ENCODE data around the gene DUSP5. TPM values are rescaled to one million over a fixed set of nuclear protein-coding genes. Genes with fewer than 3 reads are reported as not detected.
"Not testable (repeated sequence)": the region's sequence is repeated elsewhere in the genome, so short reads cannot be mapped to it uniquely, and the experiment has no call there.

The DUSP5 gene
- total RNA-seq, result 18.7 and 23.0 TPM in 2 replicates

GRCh38 chr10:110497438-110498086 is at the start of gene DUSP5:
Gene DUSP5, plus strand, starts transcription at chr10:110497907. Its CDS starts 215 bp downstream, at chr10:110498122.
- DNase-seq (ENCODE audit: low read depth in 2 of 2), result peak; percentile 96 to 97

GRCh38 chr10:110448682-110449418 is 48.9 kb upstream of the DUSP5 start:
- DNase-seq (ENCODE audit: low read depth in 2 of 2), result no peak

DNA sequence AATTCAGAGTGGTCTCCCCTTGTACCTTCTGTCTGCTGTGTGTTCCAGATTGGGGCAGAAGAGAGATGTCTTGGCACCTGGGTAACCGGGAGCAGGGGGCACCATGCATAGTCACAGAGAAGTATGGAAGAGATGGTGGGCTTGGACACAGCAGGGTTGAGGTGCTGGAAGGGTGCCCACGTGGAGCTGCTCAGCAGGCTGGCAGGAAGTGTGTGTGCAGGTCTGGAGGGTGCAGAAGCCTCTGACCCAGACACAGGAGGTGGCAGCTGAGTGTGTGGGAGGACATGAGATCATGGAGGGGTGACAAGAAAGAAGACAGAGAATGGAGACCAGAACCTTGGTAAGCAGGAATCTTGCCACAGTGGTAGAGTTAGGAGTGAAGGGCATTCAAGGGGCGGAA is 42.3 kb upstream of the DUSP5 start:
- DNase-seq (ENCODE audit: low read depth in 2 of 2), result no peak

- DNase-seq (ENCODE audit: low read depth in 2 of 2), result peak; percentile 44 to 68
Measured at GRCh38 chr10:110456046-110456445, 41.7 kb upstream of the DUSP5 start.

DNA sequence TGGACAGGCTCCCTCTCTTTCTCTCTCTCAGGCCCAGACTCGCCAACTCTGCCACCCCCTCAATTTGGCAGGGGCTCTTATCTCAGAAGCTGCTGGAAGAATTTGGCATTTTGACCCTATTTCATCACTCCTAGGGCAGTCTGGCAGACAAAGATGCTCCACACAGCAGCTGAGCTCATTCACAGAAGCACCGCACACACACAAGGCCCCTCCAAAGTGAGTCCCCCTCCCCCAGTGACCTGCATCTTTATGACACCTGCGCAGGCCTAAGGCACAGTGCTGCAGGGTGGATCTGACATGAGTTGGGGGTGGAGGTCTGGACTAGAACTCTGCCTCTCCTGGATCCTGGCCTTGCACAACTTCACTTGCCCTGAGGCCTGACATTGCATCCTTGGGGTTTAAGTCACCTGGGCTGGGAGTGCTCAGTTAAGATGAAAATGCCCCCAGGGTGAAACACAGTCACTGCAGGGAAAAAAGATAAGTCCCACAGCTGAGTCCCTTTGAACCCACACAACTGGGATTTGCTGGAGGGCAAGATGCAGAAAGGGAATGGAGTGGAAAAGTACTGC is 41.1 kb upstream of the DUSP5 start:
- DNase-seq (ENCODE audit: low read depth in 2 of 2), result peak in 1 of 2 donors; percentile 48

- DNase-seq (ENCODE audit: low read depth in 2 of 2), result no peak
Measured at GRCh38 chr10:110457851-110458250, 39.9 kb upstream of the DUSP5 start.

GRCh38 chr10:110458266-110458920 is 39.3 kb upstream of the DUSP5 start:
- DNase-seq (ENCODE audit: low read depth in 2 of 2), result peak; percentile 47 to 65

DNA sequence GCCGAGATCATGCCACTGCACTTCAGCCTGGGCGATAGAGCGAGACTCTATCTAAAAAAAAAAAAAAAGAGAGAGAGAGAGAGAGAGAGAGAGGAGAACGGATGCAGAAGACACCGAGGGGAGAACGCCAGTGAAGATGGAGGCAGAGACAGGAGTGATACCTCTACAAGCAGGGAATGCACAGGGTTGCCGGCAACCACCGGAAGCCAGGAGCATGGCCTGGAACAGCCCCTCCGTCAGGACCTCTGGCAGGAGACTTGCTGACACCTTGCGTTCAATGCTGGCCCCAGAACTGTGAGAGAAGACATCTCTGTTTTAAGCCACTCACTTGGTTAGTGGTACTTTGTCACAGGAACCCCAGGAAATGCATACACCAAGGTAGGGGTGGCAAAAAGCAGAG is 38.1 kb upstream of the DUSP5 start:
- DNase-seq (ENCODE audit: low read depth in 2 of 2), result peak in 1 of 2 donors; percentile 29

DNA sequence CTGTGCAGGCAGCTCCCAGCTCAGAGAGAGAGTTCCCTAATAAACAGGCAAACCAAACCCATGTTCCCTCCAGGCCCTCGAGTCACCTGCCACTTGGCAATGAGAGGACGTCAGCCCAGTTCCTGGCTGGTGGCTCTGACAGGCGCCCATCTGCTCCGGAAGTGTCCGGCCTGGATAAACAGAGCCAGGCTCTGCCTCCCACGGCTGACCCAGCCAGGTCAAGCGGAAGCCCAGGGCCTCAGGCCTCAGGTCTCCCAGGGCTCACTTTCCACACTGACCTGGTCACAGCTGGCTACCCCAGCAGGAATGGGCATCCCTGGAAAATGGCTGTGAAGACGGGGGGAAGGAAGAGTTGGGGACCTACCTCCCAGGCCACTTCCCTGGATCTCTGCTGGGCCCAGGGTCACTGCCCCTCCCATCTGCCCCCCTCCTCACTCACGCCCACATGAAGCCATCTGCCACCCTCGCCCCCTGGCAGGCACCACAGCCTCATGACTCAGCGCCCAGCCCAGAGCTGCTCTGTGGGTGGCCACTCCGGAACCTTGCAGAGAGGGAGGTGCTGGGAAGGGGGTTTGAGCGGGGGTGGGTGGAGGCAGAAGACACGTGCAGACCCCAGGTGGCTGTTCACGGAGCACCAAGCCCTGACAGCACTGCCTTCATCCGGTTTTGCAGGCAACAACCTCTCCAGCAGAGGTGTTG is 37.4 kb upstream of the DUSP5 start:
- DNase-seq (ENCODE audit: low read depth in 2 of 2), result peak; percentile 73 to 94

DNA sequence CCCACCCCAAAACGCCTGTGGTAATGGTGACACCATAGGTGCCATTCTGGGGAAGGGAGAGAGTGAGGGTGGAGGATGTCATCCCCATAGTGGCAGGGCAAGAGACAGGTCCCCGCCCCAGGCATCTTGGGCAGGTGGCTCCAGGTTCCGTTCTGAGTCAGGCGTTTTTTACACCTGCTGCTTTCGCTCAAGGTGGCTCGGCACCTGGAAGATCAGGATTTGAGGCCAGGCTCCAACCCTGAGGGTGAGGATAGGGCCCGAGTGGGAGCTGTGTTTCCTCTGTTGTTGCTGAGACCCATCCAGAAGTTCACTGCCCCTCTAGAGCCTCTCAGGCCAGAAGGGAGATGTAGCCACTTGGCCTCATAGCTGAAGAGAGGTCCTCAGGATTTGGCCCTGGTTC is 36.6 kb upstream of the DUSP5 start:
- DNase-seq (ENCODE audit: low read depth in 2 of 2), result no peak

GRCh38 chr10:110461530-110461929 is 36.2 kb upstream of the DUSP5 start:
- DNase-seq (ENCODE audit: low read depth in 2 of 2), result no peak

- no peak for DNase-seq (ENCODE audit: low read depth in 2 of 2)
Measured at GRCh38 chr10:110462166-110463095, 35.3 kb upstream of the DUSP5 start.

DNA sequence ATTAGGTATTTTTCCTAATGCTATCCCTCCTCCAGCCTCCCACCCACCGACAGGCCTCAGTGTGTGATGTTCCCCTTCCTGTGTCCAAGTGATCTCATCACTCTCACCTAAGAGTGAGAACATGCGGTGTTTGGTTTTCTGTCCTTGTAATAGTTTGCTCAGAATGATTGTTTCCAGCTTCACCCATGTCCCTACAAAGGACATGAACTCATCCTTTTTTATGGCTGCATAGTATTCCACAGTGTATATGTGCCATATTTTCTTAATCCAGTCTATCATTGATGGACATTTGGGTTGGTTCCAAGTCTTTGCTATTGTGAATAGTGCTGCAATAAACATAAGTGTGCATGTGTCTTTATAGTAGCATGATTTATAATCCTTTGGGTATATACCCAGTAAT is 29.4 kb upstream of the DUSP5 start:
- DNase-seq (ENCODE audit: low read depth in 2 of 2), result not testable (repeated sequence)

DNA sequence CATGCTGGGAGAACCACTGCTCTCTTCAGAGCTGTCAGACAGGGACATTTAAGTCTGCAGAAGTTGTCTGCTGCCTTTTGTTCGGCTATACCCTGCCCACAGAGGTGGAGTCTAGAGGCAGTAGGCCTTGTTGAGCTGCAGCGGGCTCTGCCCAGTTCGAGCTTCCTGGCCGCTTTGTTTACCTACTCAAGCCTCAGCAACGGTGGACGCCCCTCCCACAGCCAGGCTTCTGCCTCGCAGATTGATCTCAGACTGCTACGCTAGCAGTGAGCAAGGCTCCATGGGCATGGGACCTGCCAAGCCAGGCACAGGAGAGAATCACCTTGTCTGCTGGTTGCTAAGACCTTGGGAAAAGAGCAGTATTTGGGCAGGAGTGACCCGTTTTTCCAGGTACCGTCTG is 27.2 kb upstream of the DUSP5 start:
- DNase-seq (ENCODE audit: low read depth in 2 of 2), result not testable (repeated sequence)

DNA sequence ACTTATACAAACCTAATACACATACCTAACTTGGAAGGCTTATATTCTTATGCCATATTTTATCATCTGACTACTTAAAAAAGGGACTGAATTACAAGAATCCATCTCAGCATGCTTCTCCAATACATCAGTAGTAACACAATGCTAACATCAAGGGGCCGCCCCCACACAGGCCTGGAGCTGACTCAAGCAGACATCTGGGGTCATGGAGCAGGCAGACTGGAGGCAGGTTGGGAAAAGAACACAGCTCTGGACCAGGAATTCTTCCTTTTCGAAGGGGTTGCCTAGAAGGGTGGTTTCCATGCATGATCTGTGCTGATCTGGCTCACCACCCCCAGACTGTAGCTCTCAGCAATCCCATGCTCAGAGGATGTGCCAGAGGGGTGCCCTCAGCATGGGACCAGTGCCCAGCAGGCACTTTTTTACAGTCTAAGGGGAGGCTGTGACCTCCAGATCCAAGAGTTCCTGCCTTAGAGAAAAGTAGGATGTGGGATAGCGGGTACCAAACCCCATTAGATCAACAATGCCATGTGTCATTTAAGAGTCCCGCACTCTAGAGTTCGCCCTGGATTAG is 26.1 kb upstream of the DUSP5 start:
- DNase-seq (ENCODE audit: low read depth in 2 of 2), result no peak

- no peak for DNase-seq (ENCODE audit: low read depth in 2 of 2)
Measured at GRCh38 chr10:110474017-110474416, 23.7 kb upstream of the DUSP5 start.

GRCh38 chr10:110474826-110475225 is 22.9 kb upstream of the DUSP5 start:
- DNase-seq (ENCODE audit: low read depth in 2 of 2), result no peak

DNA sequence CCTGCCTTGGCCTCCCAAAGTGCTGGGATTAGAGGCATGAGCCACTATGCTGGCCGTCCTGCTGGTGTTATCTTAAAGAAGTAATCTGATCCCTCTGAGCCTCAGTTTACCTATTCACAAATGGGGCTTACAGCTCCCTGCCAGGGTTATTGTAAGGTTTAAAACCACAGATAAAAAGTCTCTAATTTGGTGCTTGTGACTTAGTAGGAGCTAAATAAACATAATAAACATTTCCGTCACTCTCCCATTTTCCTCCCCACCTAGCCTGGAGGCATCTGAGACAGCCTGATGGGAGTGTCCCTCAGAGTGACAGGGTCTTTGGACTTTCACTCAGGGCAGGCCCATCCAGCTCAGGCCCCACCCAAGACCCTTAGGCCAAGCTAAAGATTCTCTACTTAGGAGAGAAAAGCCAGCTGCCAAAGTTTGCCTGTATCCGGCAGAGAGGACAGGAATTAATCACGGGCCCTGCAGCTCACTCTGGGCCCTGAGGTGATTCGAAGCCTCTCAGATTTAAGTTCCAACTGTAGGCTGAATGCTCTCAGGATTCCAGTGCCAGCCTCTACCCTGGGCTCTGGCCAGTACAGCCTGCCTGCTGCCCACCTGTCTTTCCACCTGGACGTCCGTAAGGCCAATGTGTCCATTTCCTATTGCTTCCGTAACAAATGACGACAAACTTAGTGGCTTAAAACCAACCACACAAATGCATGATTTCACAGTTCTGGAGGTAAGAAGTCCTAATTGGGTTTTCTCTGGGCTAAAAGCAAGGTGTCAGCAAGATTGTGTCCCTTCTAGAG is 21.8 kb upstream of the DUSP5 start:
- no peak for DNase-seq (ENCODE audit: low read depth in 2 of 2)

DNA sequence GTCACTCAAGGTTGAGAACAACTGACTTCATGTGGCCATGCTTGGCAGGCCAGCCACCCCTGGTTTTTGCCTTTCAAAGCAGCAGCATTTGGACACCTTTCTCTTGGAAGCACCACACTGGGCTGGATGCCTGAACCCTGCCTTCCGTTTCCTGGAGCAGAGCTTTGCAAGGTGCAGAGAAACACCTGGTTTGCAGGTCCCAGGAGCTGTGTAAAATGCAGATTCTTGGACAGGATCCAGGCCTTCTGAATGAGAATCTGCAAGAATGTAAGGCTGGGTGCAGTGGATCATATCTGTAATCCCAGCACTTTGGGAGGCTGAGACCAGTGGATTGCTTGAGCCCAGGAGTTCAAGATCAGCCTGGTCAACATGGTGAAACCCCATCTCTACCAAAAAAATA is 18.0 kb upstream of the DUSP5 start:
- no peak for DNase-seq (ENCODE audit: low read depth in 2 of 2)

Measured in lung microvascular endothelial cell (primary cell).